ENCODE data around the gene SAP25.

DNA sequence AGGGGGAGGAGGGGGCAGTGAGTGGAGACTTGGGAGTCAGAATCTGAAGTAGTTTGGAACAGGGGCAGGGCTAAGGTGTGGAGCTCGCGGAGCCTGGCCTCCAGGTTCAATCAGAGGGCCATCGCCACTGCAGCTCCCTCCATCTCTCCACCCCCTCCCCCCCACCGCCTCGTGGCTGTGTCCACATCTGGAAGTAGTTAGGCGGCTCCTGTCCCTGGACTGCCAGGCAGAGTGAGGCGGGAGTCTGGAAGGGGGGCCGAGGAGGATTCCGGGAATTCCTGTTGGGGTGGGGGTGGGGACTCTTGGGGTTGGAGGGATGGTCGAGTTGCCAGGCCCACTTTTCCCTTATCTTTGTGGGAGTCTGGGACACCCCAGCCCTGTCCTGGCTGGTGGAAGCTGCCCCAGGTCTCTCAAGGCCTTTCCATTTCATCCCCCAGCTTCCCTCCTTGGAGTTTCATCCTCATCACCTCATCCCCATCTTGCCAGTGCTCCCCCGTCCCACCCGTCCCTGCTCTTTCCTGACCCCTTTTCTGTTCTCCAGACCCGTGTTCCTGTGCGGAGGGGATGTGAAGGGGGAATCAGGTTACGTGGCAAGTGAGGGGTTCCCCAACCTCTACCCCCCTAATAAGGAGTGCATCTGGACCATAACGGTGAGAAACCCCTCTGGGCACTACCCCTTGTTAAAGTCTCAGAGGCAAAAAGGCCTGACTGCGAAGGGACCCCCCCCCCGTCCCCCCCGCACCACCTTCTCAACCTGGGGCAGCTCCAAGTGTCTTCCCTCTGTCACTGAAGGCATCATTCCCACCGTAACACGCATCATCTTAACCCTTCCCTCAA is 29.4 kb upstream of the SAP25 start:
- TF ChIP-seq, protein P1, sequence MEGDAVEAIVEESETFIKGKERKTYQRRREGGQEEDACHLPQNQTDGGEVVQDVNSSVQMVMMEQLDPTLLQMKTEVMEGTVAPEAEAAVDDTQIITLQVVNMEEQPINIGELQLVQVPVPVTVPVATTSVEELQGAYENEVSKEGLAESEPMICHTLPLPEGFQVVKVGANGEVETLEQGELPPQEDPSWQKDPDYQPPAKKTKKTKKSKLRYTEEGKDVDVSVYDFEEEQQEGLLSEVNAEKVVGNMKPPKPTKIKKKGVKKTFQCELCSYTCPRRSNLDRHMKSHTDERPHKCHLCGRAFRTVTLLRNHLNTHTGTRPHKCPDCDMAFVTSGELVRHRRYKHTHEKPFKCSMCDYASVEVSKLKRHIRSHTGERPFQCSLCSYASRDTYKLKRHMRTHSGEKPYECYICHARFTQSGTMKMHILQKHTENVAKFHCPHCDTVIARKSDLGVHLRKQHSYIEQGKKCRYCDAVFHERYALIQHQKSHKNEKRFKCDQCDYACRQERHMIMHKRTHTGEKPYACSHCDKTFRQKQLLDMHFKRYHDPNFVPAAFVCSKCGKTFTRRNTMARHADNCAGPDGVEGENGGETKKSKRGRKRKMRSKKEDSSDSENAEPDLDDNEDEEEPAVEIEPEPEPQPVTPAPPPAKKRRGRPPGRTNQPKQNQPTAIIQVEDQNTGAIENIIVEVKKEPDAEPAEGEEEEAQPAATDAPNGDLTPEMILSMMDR (IDR thresholded peaks at IDR 0.05), result no peak
- TF ChIP-seq EP300 (IDR thresholded peaks at IDR 0.05), result no peak
- TF ChIP-seq POLR2A (IDR thresholded peaks at IDR 0.05), result no peak
